Measurements from ENCODE around the gene C9orf152.
A peak's percentile ranks its signal among the peaks of the same experiment; 100 is the strongest.
"Not testable (repeated sequence)": the region's sequence is repeated elsewhere in the genome, so short reads cannot be mapped to it uniquely, and the experiment has no call there.

C9orf152 gene, protein sequence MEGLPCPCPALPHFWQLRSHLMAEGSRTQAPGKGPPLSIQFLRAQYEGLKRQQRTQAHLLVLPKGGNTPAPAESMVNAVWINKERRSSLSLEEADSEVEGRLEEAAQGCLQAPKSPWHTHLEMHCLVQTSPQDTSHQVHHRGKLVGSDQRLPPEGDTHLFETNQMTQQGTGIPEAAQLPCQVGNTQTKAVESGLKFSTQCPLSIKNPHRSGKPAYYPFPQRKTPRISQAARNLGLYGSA

DNA sequence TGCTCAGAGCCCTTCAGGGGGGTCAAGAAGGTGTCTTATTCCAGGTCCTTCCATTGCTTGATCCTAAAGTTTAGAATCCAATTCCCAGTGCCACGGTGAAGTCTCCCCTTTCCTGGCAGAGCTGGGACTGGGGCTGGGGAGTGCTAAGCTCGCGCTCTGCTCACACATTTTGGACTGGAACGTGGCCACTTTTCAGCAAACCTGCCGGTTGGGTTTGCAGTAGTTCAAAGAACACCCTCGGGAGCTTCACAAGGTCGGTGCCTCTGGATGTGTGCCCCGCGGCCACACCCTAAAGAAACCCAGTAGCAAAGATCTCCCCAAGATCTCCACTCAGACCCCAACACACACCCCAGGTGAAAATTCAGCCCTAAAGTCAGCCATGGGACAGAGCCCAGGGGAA lies at the start of gene C9orf152:
C9orf152 (minus strand) TSS at position 129 of the 400 bp plus-strand sequence. CDS start 580 bp downstream, outside the sequence.
- DNase-seq (ENCODE audit: low read depth in 2 of 2) = no peak

GRCh38 chr9:110257097-110257841 lies 49.3 kb upstream of the C9orf152 start:
- no peak for DNase-seq (ENCODE audit: low read depth in 2 of 2)

- DNase-seq (ENCODE audit: low read depth in 2 of 2) = peak; percentile 49 to 88
Observed at GRCh38 chr9:110256380-110257096, 48.6 kb upstream of the C9orf152 start, which contains the start of gene TXN. TSS of gene TXN (minus strand) at chr9:110256507. CDS start at chr9:110256435, 72 bp downstream.

DNA sequence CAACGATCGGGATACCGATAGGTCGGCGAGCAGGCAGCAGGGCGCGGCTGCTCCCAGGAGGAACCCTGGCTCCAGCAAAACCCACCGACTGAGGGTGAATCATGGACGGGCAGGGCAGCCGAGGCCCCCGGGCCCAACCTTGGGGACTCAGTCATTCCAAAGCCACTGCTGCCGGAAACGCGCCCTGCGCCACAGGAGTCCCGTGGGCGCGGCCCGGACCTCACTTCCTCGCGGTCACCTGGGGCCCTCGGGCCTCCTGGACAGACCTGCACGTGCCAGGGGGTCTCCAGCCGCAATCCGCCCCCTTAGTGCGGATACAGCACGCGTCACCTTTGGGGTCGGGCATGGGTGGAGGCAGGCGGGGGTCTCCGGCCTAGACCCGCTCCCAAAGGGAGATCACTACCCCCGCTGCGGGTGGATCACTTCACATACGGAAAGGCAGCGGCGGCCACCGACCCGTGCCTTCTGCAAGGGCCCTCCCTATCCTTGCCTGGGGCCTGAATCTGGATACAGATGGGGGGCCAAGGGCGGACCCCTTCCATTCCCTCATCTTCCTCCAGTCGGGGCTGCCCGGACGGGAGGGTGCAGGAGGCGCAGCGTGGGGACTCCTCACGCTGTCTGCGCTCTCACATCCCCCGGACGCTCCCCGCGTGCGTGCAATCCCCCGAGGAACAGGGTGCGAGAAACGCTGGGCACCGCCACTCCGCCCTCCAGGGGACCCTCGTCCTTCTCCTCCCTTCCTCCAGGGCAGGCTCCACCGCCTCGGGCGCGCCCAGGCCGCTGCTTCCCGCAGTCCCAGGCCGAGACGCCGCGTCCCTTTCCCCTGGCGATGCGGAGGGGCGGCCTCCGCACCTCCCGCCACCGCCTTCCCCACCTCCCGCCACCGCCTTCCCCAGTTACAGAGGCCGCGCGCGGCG lies 47.8 kb upstream of the C9orf152 start:
- no peak for DNase-seq (ENCODE audit: low read depth in 2 of 2)

DNA sequence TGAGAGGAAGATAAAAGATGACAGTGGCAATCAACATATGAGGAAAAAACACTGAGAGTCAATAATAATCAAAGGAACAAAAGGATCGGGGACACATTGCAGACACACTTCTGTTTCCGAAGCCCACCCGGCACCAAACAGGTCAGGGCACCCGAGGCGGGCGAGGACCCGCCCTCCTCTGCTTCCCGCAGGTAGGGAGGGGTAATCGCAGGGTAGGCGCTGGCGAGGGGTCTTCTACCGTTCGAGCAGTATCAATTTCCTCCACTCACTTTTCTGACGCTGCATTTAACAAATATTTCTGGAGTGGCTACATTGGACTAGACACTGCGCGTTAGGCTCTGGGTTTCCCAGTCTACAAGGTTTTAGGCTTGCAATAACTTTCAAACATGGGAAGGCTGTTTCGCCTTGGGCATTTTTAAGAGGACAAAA lies 47.1 kb upstream of the C9orf152 start:
- DNase-seq (ENCODE audit: low read depth in 2 of 2) = no peak

- DNase-seq (ENCODE audit: low read depth in 2 of 2) = no peak
Observed at GRCh38 chr9:110254500-110254899, 46.5 kb upstream of the C9orf152 start.

DNA sequence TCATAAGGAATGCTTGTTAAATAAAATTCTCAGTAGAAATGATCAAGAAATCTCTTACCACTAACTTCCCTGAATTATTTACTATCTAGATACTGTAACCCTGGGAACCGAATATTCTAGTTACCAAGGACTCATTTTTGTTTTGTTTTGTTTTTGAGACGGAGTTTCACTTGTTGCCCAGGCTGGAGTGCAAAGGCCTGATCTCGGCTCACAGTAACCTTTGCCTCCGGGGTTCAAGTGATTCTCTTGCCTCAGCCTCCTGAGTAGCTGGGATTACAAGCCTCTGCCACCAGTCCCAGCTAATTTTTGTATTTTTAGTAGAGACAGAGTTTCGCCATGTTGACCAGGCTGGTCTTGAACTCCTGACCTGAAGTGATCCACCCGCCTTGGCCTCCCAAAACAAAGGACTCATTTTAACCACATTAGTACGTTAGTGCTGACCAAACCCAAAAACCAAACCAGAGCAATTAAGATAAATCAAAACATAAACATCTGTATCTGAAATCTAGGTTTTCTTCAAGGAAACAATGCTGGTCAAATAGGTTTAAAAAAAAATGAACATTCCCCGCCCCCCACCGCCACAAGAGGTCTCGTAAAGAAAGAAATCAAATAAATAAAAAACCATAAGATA lies 44.7 kb upstream of the C9orf152 start:
- no peak for DNase-seq (ENCODE audit: low read depth in 2 of 2)

DNA sequence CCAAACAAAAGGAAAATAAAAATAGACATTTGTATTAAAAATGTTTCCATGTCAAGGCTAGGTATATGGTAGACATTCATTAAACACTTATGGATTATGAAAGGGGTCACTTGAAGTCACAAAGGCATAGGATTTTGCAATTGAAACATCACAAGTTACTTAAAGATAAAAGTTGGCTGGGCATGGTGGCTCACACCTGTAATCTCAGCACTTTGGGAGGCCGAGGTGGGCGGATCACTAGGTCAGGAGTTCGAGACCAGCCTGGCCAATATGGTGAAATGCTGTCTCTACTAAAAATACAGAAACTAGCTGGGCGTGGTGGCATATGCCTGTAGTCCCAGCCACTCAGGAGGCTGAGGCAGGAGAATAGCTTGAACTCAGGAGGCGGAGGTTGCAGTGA lies 43.8 kb upstream of the C9orf152 start:
- not testable (repeated sequence) for DNase-seq (ENCODE audit: low read depth in 2 of 2)

DNA sequence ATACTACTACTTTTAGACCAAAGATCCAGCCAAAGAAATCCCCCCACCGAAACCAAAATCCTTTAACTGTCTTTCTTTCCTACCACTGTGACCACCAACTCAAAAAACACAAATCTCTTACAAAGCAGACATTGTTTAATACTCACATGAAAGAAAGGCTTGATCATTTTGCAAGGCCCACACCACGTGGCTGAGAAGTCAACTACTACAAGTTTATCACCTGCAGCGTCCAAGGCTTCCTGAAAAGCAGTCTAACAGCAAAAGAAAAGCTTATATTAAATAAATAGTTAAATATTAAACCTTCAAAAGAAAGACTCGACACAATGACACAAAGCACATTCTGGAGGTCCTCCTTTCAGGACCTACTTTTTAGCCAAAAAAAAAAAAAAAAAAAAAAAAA lies 43.3 kb upstream of the C9orf152 start:
- no peak for DNase-seq (ENCODE audit: low read depth in 2 of 2)

GRCh38 chr9:110249603-110250002 lies 41.6 kb upstream of the C9orf152 start:
- DNase-seq (ENCODE audit: low read depth in 2 of 2) = no peak

GRCh38 chr9:110248361-110248760 lies 40.4 kb upstream of the C9orf152 start:
- no peak for DNase-seq (ENCODE audit: low read depth in 2 of 2)

GRCh38 chr9:110246214-110246613 lies 38.3 kb upstream of the C9orf152 start:
- no peak for DNase-seq (ENCODE audit: low read depth in 2 of 2)

- DNase-seq (ENCODE audit: low read depth in 2 of 2) = no peak
Observed at GRCh38 chr9:110244616-110245015, 36.7 kb upstream of the C9orf152 start.

GRCh38 chr9:110241858-110242321 lies 33.9 kb upstream of the C9orf152 start:
- no peak for DNase-seq (ENCODE audit: low read depth in 2 of 2)

DNA sequence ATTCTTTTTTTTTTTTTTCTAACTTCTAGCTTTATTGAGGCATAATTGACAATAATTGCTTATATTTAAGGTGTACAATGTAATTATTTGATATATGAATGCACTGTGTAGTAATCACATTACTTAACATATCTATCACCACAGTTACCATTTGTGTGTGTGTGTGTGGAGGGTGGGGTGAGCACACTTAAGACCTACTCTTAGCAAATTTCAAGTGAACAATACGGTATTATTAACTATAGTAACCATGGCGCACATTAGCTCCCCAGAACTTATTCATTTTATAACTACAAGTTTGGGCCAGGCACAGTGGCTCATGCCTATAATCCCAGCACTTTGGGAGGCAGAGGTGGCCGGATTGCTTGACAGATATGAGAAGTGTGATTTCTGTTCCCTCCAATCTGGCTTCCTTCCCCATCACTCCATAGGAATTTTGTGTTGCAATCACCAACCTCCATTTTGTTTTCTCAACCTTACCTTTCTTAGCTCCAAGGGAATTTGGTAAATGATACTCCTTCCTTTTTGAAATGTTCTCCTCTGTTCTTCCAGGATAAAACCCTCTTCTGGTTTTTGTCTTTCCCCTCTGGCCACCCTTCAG lies 33.4 kb upstream of the C9orf152 start:
- no peak for DNase-seq (ENCODE audit: low read depth in 2 of 2)

DNA sequence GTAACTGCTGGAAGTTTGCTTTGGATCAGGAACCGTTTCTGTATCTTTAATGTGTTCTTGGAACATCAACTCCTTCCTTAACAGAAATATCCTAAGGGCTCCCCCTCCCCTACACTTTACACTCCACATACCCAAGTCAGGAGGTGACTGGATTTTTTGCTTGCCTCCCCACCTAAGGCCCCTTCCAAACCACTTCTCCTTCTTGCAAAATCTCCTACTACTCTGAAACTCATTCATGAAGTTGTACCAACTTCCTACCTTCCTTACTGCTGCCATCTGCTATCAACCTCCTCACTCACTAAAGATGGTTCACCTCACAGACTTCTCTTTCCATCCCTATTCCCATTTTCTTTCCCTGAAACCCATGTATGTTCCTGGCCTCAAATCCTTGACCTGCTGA lies 32.2 kb upstream of the C9orf152 start:
- DNase-seq (ENCODE audit: low read depth in 2 of 2) = no peak

DNA sequence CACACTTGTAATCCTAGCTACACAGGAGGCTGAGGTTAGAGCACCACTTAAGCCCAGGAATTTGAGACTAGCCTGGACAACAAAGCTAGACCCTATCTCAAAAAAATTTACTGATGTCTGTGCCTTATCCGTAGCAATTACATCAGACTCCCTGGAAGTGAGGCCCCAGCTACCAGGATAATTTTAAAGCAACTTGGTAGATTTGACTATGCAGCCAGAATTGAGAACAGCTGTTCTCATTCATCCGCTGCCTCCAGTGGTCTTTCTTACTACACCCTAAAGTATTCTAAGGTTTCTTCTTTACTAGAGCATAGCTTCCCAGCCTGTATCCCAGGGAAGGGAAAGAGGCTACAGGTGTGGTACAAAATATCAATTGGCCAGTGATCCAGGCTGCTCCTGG lies 20.4 kb upstream of the C9orf152 start:
- DNase-seq (ENCODE audit: low read depth in 2 of 2) = no peak

- no peak for DNase-seq (ENCODE audit: low read depth in 2 of 2)
Observed at GRCh38 chr9:110224583-110224982, 16.6 kb upstream of the C9orf152 start.

GRCh38 chr9:110220809-110221208 lies 12.8 kb upstream of the C9orf152 start:
- DNase-seq (ENCODE audit: low read depth in 2 of 2) = no peak

DNA sequence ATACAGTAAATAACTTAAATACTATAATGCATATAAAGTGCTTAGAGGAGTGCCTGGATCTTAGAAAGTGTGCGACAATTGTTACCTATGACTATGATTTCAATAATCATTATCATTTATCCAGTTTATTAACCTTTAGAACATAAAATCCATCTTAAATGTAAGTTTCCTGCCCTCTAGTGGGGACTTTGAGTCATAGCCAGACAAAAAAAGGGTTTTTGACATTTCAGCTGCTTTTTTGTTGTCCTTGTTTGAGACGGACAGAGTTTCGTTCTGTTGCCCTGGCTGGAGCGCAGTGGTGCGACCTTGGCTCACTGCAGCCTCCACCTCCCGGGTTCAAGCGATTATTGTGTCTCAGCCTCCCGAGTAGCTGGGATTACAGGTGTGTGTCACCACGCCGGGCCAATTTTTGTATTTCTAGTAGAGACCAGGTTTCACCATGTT lies 9.7 kb upstream of the C9orf152 start:
- no peak for DNase-seq (ENCODE audit: low read depth in 2 of 2)

Measured in stimulated activated CD4-positive, alpha-beta T cell treated with anti-CD3 and anti-CD28 coated beads, Interleukin-1b, Interleukin-23, amount 100 ng/mL, for 1 hour (primary cell).